ENCODE results near the gene SLC36A3.

DNA sequence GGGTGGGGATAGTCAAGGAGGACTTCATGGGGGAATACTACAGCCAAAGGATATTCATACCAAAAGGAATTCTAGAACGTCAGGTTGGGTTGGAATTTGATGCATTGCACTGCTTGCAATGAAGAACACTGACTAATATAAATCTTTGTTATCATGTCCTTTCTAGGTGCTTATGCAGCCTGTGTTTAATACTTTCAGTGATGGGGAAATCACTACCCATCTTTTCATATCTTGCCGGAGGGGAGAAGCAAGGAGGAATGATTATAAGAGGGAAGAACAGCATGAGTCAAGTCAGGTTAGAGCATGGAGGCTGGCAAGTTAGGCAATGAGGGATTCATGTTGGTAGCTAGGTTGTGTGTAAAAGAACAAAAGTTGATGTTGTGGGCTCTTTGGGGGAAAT, 74.6 kb downstream of the SLC36A3 start:
- TF ChIP-seq POLR2A (IDR thresholded peaks at IDR 0.05; ENCODE audit: low read depth, low read length) (no peak), TAF1 (IDR thresholded peaks at IDR 0.05; ENCODE audit: low read depth, low read length) (no peak), POLR2AphosphoS5 (IDR thresholded peaks at IDR 0.05; ENCODE audit: low read depth, low read length) (no peak), SPI1 (IDR thresholded peaks at IDR 0.05; ENCODE audit: low read depth, low read length) (no peak), PAX5 (IDR thresholded peaks at IDR 0.05; ENCODE audit: insufficient read depth, low read length, severe bottlenecking) (no peak)

Data from GM12891 (cell line).